T1000 (cell line): ENCODE data around the gene FRRS1.
"Not testable (repeated sequence)": the region's sequence is repeated elsewhere in the genome, so short reads cannot be mapped to it uniquely, and the experiment has no call there.

ENCODE experiments used
- DNase-seq: peaks from one replicate; lab custom pipeline; 2025; ENCODE audit warnings: mixed read lengths; lab: John Stamatoyannopoulos, UW

The FRRS1 gene

DNA sequence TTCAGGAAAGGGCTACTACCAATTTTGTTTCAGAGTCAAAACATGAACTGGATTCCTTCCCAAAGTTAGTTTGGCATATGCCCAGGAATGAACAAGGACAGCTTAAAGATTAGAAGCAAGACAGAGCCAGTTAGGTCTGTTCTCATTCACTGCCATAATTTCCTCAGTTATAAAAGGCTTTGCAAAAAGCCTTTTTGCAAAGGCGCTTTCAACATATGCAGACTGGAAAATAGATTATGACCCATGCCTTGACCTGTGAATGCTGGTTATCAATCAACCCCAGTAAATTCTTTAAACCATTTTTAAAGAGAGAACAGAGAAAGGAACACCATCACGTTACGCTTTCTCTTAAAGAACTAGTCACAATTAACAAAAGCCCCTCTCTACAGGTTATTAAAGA lies 1.7 kb upstream of the FRRS1 start:
- no peak for DNase-seq

DNA sequence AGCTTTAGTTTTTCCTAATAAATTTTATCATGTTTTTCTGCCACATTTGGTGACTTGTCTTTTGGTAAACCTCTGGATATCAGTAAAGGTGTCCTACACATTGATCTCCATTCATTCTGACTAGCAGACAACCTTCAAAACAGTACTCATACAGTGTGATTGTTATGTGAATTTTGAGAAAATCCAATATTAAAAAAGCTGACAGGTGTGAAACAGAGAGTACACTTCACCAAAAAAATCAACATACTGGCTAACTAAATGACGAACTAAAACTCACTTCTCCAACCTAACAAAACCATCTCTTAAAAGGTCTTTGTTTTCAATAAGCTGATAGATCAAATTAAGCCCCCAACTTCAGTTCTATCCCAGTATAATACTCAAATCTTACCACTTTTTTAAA lies 1.5 kb downstream of the FRRS1 start:
- no peak for DNase-seq

DNA sequence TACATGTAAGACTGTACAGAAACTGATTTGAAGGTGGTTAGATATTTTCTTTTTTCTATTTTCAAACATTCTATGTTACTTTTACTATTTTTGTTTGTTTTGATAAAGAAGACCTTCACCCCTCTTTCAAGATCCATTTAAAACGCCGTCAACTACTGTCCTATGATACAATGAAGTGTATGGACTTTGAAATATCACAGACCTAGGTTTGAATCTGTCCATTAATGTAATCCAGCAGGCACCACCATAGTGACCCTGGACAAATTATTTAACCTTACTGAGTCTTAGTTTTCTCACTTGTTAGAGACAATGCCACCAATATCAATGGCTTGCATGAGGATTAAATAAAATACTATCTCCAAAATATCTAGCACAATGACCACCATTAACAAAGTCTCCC lies 2.0 kb downstream of the FRRS1 start:
- DNase-seq = no peak

DNA sequence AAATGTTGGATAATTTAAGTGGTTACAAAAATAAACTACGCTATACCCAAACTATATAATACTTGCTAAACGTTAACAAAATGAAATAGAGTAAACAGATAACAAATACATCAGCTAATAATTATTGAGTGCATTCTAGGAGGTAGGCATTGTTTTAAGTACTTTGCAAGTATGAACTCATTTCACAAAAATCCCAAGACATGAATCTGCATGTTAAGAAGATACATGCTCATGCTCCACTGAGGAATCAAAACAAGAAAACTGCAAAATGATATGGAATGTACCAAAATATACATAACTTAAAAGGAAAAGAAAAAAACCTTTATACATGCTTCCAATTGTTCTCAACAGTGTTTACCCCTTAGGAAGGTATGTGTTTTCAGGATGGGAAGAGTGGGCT lies 2.5 kb downstream of the FRRS1 start:
- no peak for DNase-seq

DNA sequence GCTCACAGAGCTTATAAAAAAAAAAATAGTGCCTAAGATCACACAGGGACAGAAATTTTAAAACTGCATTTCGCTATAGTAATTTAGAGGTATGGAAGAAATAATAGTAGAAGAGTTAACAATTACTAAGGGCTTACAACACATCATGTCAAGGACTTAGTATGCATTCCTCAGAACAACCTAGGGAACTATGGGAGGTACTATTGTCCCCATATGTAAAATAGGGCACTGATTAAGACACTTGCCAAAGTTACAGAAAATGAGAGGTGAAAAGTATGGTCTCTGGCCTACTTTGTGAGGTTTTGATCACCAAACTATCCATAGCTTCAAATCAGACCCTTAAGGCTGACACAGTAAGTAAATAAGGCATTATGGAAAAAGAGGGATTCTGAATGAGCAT lies 4.7 kb downstream of the FRRS1 start:
- DNase-seq = no peak

DNA sequence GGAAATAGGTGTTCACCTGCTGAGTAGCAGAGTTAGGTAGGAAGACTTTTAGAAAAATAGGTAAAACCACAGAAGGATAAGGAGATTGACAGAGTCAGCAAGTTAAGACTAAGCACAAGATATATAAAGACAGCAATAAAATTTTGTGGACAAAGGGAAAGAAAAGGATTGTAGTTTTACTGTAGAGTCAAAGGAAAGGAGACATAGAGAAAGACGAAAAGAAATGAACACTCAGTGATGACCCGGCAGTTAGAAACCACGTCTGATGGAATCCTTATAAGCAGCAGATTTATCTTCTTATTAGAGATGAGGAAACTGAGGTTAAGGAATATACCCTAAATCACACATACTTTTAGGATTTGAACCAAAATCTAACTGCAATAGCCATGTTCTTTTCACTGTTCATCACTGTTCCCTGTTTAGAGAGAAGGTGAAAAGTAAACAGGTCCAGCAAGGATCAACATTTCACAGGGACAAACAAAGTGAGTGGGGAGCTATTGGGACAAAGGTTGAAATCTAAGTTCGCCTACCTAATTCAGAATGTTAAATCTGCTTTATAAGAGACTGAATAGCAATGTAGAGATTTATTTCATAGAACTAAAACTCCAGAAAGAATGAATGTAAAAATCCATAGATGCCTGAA lies 6.8 kb downstream of the FRRS1 start:
- DNase-seq = no peak

DNA sequence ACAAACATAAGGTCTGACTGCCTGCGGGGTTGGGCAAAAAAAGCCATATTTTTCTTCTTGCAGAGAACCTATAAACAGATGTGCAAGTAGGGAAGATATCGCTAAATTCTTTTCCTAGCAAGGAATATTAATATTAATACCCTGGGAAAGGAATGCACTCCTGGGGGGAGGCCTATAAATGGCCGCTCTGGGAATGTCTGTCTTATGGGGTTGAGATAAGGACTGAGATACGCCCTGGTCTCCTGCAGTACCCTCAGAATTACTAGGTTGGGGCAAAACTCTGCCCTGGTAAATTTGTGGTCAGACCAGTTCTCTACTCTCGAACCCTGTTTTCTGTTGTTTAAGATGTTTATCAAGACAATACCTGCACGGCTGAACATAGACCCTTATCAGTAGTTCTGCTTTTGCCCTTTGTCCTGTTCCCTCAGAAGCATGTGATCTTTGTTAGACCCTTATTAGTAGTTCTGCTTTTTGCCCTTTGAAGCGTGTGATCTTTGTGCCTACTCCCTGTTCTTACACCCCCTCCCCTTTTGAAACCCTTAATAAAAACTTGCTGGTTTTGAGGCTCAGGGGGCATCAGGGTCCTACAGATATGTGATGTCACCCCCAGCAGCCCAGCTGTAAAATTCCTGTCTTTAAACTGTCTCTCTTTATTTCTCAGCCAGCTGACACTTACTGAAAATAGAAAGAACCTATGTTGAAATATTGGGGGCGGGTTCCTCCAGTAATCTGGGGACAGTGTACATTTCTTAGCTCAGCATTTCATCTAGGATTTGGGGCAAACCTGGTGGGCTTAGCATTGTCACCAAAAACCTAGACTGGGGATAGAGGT lies 7.5 kb downstream of the FRRS1 start:
- DNase-seq = not testable (repeated sequence)

DNA sequence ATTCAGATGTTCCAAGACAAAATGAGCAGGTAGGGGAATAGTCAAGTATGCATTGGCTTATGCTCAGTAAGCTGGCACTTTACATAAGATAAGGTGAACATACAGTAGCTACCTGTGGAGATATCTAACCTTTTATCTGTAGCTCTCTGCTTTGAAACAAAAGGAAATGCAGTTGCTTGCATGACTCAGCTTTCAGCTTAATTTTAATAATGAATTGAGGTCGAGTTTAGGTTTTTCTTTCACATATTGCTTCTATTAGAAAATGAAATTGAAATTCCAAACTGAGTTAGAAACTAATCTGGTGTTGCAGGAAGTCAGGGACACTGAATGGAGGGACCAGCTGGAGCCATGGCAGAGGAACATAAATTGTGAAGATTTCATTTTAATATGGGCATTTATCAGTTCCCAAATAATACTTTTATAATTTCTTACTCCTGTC lies 8.3 kb downstream of the FRRS1 start:
- no peak for DNase-seq

DNA sequence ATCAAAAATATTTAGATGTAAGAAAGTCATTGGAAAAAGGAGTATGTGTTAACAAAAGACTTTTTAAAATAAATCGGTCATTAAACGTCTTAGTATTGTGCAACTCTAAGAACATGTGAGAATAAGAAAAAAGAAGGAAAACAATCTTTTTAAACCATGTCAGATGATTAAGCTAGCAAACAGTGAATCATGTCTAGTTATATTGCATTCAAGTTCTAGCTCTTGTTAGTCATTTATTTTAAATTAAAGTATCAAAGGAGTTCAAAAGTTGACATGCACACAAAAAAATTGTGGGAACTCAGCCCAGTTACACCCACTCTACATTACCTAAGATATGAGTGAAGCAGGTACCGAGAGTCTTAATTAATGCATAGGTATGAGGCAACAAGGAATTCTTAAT lies 9.8 kb downstream of the FRRS1 start:
- no peak for DNase-seq

DNA sequence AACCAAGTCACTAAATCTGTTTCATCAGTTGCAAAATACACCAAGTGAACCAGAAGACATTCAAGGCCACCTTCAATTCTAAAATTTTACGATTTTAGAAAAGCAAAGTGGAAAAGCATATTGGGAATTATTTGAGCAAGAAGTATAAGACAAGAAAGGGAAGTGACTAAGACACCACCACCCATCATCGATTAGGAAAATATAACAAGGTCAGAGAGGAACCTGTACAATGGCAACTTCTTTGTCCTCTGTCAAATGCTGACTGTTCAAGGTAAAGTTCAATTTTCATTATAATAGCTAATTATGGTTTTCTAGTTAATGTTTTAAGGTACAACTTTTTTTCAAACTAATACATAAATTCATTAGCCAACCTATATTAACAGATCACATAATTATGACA lies 10.8 kb downstream of the FRRS1 start:
- no peak for DNase-seq

DNA sequence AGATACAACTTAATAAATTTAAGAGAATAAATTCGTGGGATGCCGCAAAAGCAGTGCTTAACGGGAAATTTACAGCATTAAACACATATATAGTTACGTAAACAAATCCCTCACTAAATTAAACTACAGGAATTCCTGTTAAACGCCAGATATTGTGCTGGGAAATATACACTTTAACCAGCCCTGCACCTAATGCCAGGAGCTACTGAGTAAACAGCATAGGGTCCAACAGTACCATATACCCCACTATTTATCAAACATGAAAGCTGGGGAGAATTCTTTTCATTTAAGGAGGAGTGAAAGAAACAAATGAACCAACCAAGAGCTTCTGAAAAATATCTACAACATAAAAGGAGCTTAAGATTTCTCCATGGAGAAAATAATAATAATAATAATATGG lies 11.7 kb downstream of the FRRS1 start:
- no peak for DNase-seq

DNA sequence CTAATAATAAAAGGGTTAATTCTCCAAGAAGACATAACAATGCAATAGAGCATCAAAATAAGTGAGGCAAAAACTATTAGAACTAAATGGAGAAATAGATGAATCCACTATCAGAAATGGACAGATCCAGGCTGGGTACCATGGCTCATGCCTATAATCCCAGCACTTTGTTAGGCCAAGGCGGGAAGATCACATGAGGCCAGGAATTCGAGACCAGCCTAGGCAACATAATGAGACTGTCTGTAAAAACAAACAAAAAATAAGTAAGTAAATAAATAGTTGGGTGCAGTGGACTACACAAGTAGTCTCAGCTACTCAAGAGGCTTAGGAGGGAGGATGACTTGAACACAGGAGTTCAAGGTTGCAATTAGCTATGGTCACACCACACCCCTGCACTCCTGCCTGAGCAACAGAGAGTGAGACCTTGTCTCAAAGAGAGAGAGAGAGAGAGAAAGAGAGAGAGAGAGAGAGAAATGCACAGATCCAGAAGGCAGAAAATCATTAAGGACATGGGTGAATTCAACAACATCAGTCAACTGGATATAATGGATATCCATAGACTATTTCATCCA lies 12.3 kb downstream of the FRRS1 start:
- no peak for DNase-seq

DNA sequence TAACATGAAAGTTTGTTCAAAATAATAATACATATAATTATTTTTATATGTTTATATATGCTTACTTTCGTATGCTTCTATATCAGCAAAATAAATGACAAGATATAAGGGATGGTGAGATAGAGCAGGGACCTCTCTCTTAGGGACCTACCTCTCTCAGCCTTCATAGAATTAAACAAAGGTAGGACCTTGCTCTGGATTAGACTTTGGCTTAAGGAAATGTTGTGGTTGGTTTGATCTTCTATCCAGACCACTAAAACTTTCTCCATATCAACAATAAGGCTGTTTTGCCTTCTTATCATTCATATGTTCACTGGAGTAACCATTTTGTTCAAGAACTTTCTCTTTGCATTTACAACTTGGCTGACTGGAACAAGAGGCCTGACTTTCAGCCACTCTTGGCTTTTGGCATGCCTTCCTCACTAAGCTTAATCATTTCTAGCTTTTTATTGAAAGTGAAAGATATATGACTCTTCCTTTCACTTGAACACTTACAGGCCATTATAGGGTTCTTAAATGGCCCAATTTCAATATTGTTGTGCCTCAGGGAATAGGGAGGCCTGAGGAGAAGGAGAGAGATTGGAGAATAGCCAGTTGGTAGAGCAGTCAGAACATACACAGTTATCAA lies 14.4 kb downstream of the FRRS1 start:
- DNase-seq = no peak

DNA sequence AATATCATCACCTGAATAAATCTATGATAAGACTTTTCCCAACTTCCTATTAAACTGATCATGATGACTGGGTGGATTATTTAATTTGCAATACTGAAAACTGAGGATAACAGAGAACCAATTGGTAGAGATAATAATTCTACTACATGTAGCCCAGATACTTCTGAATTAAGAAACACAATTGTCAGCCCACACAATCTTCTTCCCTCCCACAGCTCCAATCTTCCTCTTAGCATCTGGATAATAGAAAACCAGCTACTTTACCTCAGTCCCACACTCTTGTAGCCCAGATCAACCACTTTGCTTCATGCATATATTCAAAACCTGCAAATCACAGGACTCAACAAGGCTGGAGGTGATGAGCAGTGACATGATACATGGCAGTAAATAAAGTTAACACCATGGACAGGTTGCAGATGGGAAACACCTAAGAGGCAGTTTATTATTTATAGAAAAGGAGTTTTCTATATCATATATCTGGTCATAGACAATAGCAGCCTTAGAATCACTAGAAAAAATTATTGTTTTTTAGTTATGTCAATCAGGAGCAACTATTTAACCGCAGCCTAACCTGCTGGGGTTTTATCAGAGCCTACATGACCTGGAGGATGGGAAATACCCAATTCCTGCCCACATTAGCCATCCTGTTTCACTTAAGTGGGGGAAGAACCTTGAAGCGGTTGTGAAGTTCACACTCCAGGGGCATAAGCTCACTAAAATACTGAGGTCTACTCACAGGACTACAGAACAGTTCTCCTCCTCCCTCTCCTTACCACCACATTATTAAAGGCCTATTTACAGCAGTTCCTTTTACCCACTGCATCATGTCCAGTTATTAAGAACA lies 16.7 kb downstream of the FRRS1 start:
- no peak for DNase-seq

DNA sequence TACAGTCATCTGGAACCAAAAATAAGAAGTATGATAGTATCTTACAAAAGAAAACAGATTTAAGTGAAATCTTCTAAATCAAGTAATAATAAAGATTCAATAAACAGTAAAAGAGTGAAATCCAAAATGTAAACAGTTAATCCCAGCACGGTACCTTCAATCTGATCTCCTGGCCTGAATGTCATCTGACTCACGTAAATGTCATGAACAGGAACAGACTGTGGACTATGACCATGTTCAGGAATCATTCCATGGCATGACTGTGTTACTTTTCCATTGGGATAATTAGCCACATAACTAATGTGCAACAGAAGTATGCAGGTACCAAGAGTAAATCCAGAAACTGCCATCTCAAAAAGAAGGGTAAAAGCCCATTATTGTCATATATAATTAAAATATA lies 18.0 kb downstream of the FRRS1 start:
- no peak for DNase-seq

DNA sequence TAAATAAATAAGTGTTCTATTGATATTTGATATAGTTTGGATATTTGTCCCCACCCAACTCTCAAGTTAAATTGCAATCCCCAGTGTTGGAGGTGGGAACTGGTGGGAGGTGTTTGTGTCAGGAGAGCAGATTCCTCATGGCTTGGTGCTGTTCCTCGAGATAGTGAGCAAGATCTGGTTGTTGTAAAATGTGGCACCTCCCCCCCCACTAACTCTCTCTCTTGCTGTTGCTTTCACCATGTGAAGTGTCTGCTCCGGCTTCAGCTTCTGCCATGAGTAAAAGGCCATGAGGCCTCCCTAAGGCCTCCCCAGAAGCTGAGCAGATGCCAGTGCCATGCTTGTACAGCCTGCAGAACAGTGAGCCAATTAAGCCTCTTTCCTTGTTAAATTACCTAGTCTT lies 20.8 kb downstream of the FRRS1 start:
- DNase-seq = no peak

DNA sequence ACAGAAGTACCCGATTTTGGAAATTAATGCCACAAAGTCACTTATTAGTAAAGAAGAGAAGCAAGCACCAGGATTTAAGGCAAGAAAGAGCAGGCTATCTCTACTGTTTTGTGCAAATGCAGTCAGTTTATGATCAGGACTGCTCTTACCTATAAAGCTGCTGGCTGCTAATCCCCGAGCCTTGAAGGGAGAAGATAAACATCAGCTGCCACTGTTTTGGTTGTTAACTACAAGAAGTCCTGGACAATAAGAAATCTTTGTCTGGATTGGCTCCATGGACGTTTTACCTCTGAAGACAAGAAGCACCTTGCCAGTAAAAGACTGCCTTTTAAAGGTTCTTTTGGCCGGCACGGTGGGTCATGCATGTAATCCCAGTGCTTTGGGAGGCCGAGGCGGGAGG lies 21.4 kb downstream of the FRRS1 start:
- DNase-seq = no peak

DNA sequence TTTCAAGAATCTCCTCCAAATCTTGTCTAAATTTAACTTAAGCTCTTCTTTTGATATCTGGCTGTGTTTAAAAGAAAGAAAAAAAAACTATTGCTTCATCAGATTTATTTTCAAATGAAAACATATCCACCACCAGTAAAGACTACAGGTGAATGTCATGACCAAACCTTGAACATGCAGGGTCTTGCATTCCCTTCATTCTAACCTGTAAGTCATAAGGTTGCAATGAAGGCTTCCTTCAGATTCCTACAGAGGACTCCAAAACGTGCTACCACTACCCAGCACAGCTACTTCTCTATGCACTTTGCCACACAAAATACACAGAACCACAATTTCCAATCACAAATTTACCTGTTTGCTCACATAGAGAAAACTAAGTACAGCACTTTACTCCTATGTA lies 26.3 kb downstream of the FRRS1 start:
- no peak for DNase-seq

DNA sequence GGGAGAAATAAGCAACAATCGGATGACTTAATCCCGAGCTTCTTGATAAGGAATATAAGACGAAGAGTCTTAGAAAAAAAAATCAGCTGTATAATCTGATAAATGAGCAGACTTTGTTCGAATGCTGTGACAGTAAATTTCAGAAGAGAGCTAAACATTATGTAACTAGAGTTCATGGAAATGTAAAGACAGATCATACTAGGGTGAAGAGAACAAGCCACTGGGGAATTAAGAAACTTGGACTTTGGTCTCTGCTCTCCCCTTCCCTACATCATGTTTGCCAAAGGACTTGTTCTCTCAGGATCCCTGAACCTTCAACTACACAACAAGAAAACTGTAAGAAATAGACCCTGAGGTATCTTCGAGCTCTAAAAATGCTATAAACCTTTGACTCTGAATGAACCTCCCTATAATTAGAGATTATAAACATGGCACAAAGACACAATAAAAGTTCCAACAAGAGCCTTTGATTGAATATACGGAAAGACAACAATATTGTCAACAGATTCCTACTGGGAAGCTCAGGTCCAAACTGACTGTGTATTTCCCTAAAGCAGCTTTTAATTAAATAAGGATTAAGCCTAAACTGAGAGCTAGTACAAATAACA lies 27.5 kb downstream of the FRRS1 start:
- DNase-seq = no peak

DNA sequence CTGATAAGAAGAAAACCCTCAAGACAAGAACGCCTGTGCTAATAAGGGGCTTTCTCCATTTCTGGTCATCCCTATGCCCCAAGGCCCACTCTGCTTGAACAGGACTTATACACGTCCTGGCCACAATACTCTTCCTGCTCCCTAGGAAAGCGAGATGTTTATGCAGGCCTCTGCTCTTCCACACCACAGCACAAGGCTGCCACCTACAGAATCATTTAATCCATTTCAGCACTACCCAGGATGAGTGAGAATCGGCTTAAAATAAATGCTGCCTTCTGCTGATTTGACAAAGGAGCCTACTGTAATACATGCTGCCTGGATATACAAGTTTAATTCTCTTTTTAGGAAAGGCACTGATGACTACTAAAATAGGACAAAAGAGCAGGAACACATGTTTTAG lies 29.4 kb downstream of the FRRS1 start:
- no peak for DNase-seq

DNA sequence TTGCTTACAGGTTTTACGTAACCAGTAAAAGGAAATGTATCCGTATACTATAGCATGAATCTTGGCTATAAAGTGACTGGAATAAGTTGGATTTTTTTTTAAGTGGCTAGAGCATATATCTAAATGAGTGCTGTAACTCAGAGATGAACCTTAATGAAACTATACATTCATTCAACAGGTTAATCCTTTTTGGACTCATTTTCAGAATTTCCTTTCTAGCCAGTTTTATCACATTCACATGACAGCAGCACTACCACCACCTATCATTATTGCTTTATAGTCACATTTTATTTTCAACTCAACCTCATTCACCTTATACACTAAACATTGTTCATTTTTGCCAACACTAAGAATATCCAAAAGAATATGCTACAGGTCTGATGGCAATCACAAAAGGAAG lies 30.6 kb downstream of the FRRS1 start:
- DNase-seq = no peak

DNA sequence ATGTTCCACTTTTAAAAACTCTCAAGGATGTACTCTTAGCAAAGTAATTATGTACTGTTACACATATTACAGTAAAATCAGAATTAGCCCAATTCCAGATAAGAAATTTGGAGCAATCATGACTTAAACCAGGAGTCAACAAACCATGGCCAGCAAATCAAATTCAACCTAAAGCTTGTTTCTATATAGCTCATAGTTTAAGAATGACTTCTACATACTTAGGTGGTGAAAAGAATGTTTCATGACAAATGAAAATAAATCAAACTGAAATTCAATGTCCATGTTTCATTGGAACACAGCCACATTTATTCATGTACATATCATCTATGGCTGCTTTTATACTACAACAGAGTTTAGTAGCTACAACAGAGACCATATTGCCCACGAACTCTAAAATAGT lies 35.1 kb downstream of the FRRS1 start:
- DNase-seq = no peak
